Measurements from ENCODE around the gene CITED4. TPM values are rescaled to one million over a fixed set of nuclear protein-coding genes. Genes with fewer than 3 reads are reported as not detected.

CITED4 gene
- total RNA-seq, 1 donor from 2014 or later = 5.6 TPM

DNA sequence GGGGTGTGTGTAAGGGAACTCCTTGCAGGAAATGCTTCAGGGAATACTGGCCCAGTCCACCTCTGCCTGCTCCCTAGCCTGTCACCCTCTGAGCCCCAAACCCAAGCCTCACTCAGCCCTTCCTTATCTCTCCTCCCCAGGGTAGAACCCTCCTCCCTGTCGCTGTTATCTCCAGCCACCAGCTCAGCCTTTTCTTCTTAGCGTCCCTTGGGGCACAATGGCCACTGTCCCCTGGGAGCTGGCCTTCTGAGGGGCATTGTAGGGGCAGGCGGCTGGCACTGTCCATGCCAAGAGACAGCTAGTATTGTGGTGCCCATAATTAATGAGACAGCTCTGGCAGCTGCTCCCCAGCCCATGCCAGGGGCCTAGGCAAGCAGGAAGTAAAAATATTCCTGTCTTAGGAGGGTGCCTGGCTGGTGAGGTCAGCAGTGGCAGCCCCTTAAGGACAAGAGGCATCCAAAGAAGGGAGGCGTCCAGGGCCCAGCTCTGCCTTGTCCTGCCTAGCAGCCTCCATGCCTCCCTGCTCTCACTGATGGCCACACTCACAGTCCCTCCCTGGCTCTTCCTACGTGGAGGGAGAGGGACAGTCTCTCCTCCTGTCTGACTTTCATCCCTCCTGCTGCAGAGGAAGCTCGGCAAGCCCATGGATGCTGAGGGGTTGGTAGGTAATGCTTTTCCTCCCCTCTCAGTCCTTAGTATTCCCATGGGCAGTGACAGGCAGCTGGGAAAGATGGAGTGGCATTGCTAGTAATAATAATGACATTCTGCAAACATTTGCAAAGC lies 41.1 kb downstream of the CITED4 start:
- DNase-seq (ENCODE audit: low spot score) = no peak
- no peak for ATAC-seq
- intact Hi-C loops (cut with DNase I) = no loop called here

DNA sequence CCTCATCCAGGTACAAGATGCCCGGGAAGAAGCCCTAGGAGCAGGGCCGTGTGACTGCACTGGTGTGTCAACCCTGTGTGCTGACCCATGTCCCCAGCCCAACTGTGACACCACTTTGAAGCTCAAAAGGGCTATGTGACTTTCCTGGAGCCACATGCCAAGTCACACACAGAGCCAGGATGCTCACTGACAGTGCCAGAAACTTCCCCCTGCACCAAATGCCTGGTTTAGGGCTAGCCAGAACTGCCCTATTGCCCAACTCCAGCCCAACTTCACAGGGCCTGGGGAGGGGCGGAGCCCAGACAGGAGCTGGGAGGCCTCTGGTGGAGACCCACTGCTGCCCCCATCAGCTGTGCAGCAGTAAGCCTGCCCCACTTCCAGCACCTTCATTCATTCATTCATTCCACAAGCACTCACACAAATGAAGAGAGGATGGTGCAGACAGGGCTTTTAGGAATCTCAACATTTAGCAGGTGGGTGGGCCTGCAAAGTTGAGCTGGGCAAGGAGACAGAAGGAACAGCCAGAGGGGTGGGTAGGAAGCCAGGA lies 41.8 kb downstream of the CITED4 start:
- intact Hi-C loops (cut with DNase I) = no loop called here
- no peak for DNase-seq (ENCODE audit: low spot score)
- no peak for ATAC-seq

DNA sequence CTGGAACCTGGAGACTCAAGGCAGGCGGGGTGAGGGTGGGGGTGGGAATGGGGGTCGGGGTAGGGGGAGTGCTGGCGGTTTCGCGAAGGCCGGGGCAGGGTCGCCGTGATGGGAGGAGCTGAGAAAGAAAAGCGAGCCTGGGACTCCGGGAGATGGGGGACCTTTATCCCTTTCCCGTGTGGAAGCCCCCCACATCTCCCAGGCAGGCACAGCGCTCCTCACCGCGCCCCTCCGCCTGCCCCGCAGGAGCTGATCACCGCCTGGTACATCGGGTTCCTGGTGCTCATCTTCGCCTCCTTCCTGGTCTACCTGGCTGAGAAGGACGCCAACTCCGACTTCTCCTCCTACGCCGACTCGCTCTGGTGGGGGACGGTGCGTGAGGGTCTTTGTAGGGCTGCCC lies 43.1 kb downstream of the CITED4 start:
- ATAC-seq (no peak), DNase-seq (ENCODE audit: low spot score) (no peak)
- intact Hi-C loops (cut with DNase I) = no loop called here

DNA sequence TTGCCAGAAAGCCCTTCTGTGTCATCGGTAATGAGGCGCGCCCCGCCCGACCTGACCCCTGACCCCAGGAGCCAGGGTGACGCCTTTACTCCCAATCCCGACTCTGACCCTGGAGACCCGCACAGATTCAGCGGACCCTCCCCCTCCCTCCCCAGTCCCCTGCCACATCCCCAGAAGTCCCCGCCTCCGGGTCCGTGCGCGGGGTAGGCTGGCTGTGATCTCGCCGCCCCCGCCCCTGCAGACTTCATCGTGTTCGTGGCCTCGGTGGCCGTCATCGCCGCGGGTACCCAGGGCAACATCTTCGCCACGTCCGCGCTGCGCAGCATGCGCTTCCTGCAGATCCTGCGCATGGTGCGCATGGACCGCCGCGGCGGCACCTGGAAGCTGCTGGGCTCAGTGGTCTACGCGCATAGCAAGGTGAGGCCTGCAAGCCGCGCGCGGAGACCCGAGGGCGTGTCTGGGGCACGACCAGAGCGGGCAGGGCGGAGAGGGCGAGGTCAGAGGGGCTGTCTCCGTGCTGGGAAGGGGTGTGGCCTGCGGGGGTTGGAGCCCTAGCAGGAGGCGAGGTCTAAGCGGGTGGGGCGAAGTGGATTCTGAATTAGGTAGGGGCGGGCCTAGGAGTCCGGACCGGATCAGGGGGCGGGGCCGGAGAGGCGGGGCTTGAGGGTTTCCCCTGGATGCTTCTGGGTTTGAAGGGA lies 43.8 kb downstream of the CITED4 start:
- intact Hi-C loops (cut with DNase I) = no loop called here
- DNase-seq (ENCODE audit: low spot score) = peak; percentile 74

DNA sequence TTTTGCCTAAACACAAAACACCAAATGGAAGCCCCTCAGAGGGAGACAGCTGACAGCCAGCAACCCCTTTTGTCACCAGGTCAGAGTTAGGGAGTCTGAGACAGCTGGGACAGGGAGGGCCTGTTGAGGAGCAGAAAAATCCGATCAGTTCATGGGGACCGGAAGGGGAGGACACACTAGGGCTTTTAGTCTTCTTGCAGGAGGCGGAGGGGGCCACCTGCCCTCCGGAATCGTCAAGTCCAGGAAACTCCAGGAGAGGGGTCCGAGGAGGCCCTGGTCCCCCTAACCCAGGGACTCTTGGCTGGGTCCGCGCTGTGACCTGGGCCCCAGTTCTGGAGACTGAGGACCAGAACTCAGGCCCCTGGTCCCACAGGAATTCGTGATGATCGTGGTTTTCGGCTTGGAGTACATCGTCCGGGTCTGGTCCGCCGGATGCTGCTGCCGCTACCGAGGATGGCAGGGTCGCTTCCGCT lies 44.3 kb downstream of the CITED4 start:
- intact Hi-C loops (cut with DNase I) = no loop called here
- DNase-seq (ENCODE audit: low spot score) = no peak
- peak; percentile 19 for ATAC-seq

More for the DNA sequence above, 43.8 kb downstream of the CITED4 start:
- peak; percentile 86 for ATAC-seq

DNA sequence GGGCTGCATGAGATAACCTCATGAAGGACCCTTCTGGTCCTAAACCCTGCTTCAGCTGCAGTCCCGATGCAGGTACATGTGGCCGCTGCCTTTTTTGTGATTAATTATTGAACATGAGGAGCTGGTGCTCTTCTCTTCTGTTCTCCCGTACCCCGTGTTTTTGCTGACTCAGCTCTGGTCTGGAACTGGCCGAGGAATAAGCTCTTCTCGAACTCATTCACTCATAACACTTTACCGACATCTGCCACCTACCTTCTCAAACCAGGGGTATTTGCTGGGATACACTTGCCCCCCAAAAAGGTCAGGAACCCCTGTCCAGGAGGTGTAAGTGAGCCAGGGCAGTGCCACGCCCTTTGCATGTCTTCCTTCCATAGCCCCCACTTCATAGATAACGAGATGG lies 46.7 kb downstream of the CITED4 start:
- no peak for DNase-seq (ENCODE audit: low spot score)
- ATAC-seq = no peak
- intact Hi-C loops (cut with DNase I) = no loop called here

Other genes with a start within 250 kb of the CITED4 start
- 8.7 TPM for gene RIMS3, start 196.7 kb downstream of the CITED4 start, total RNA-seq
- 46.7 TPM for gene NFYC, start 170.7 kb downstream of the CITED4 start, total RNA-seq
- gene KCNQ4, start 78.6 kb downstream of the CITED4 start, total RNA-seq = 2.3 TPM
- 23.5 TPM for gene CTPS1, start 117.3 kb upstream of the CITED4 start, total RNA-seq
- gene SLFNL1, start 159.4 kb upstream of the CITED4 start, total RNA-seq = 0.62 TPM

Data from sciatic nerve (tissue), 2 donors.